Lower leg skin (tissue), 3 donors: ENCODE measurements around the gene NFE2L1.

Source experiments
- POLR2A ChIP-seq, 2 donors: fragments of 450-650 bp; IDR thresholded peaks; one replicate each; pipeline ENCODE4 v1.6.1; 2016 to 2017; ENCODE audit warnings: antibody characterized with exemption in 2 of 2, mild to moderate bottlenecking in 1 of 2, moderate library complexity in 1 of 2
- TF ChIP-seq, protein P1 (sequence below), 3 donors: fragments of 450-650 bp; IDR thresholded peaks; one replicate each; pipeline ENCODE4 v1.5.1; 2016; ENCODE audit warnings: antibody characterized with exemption in 3 of 3, mild to moderate bottlenecking in 3 of 3, moderate library complexity in 2 of 3

DNA sequence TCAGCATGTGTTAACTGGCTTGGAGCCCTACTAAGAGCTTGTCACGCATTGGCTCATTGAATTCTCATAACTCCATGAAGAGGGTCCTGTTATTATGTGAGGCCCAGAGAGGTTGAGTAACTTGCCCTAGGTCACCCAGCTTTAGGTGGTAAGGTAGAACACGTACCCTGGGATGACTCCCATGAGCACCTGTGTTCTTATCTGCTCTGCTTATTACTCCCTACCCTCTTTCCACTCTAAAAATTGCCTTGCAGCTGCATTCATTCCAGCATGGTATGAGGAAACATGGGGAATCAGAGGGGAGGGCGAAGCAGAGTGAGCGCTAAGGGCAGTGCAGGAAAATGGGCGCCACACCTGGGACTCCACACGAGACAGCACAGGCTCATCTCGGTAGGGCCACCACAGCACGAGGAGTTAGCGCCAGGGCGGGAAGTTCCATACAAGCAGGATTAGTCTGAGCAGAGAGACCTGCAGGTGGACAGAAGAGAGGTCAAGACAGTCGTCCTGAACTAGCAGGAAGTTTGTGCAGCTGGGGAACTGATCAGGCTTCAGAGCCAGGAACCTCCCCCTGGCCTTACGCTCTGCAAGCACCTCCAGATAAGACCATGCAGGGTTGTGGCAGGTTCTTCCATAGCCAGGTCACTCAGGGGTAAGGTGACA, 20.7 kb upstream of the NFE2L1 start:
- TF ChIP-seq, protein P1, sequence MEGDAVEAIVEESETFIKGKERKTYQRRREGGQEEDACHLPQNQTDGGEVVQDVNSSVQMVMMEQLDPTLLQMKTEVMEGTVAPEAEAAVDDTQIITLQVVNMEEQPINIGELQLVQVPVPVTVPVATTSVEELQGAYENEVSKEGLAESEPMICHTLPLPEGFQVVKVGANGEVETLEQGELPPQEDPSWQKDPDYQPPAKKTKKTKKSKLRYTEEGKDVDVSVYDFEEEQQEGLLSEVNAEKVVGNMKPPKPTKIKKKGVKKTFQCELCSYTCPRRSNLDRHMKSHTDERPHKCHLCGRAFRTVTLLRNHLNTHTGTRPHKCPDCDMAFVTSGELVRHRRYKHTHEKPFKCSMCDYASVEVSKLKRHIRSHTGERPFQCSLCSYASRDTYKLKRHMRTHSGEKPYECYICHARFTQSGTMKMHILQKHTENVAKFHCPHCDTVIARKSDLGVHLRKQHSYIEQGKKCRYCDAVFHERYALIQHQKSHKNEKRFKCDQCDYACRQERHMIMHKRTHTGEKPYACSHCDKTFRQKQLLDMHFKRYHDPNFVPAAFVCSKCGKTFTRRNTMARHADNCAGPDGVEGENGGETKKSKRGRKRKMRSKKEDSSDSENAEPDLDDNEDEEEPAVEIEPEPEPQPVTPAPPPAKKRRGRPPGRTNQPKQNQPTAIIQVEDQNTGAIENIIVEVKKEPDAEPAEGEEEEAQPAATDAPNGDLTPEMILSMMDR (IDR thresholded peaks at IDR 0.05): no peak
- no peak for TF ChIP-seq POLR2A (IDR thresholded peaks at IDR 0.05)
